ENCODE measurements around the gene KLHL20.
"Not testable (repeated sequence)": the region's sequence is repeated elsewhere in the genome, so short reads cannot be mapped to it uniquely, and the experiment has no call there.

The KLHL20 gene

GRCh38 chr1:173768206-173768605 lies 53.4 kb downstream of the KLHL20 start:
- Histone ChIP-seq H3K23ac (ENCODE audit: low read length in 2 of 2) (no peak overlapping the region), H3K4me1 (ENCODE audit: control insufficient read depth, insufficient read depth, low read depth, low read length) (no peaks in the 10 kb centered on the region), H2AFZ (ENCODE audit: low read depth, low read length) (no peak overlapping the region), H3K79me1 (replicated peaks; ENCODE audit: low read length, poor library complexity, severe bottlenecking) (no peaks in the 10 kb centered on the region), H3K4ac (ENCODE audit: low read depth in 1 of 2, low read length in 2 of 2) (no peak overlapping the region), H3K14ac (ENCODE audit: low read length in 2 of 2) (no peak overlapping the region), H4K8ac (ENCODE audit: low read length) (no peak overlapping the region), H4K91ac (ENCODE audit: low read length) (no peak overlapping the region), H3K4me2 (ENCODE audit: low read length, poor library complexity, severe bottlenecking) (no peak overlapping the region), H3K36me3 (ENCODE audit: control insufficient read depth in 1 of 2, insufficient read depth in 2 of 2, low read depth in 1 of 2, low read length in 2 of 2) (peaks cover 6 to 36% of the 10 kb centered on the region in 2 experiments), H3K27me3 (ENCODE audit: control insufficient read depth in 1 of 2, insufficient read depth in 1 of 2, low read length in 2 of 2) (no peaks in the 10 kb centered on the region), H3K27ac (ENCODE audit: low read length, poor library complexity, severe bottlenecking) (no peak overlapping the region), H3K9ac (ENCODE audit: low read length) (no peak overlapping the region), H2BK15ac (ENCODE audit: low read depth, poor library complexity, severe bottlenecking) (no peak overlapping the region), H3K9me3 (ENCODE audit: control insufficient read depth, low read length) (no peaks in the 10 kb centered on the region), H3K4me3 (ENCODE audit: insufficient read depth in 1 of 2, low read depth in 1 of 2, low read length in 2 of 2) (no peak overlapping the region), H2BK12ac (ENCODE audit: low read length in 2 of 2) (no peak overlapping the region), H2BK120ac (ENCODE audit: low read depth, low read length) (no peak overlapping the region), H2AK5ac (ENCODE audit: low read length, severe bottlenecking) (no peak overlapping the region), H2BK5ac (ENCODE audit: low read depth, low read length, poor library complexity, severe bottlenecking) (no peak overlapping the region), H3K18ac (ENCODE audit: low read depth in 1 of 2, low read length in 2 of 2) (no peak overlapping the region)
- no CpG with 5 or more reads among the region's 2 CpGs for WGBS
- no peak for DNase-seq

- Histone ChIP-seq H3K4ac (ENCODE audit: low read depth in 1 of 2, low read length in 2 of 2) (no peak overlapping the region), H3K9me3 (ENCODE audit: control insufficient read depth, low read length) (no peaks in the 10 kb centered on the region), H3K9ac (ENCODE audit: low read length) (no peak overlapping the region), H2AFZ (ENCODE audit: low read depth, low read length) (no peak overlapping the region), H3K27me3 (ENCODE audit: control insufficient read depth in 1 of 2, insufficient read depth in 1 of 2, low read length in 2 of 2) (no peaks in the 10 kb centered on the region), H2BK15ac (ENCODE audit: low read depth, poor library complexity, severe bottlenecking) (no peak overlapping the region), H3K18ac (ENCODE audit: low read depth in 1 of 2, low read length in 2 of 2) (no peak overlapping the region), H3K23ac (ENCODE audit: low read length in 2 of 2) (no peak overlapping the region), H2BK12ac (ENCODE audit: low read length in 2 of 2) (no peak overlapping the region), H2BK5ac (ENCODE audit: low read depth, low read length, poor library complexity, severe bottlenecking) (no peak overlapping the region), H3K36me3 (ENCODE audit: control insufficient read depth in 1 of 2, insufficient read depth in 2 of 2, low read depth in 1 of 2, low read length in 2 of 2) (peaks cover 6 to 36% of the 10 kb centered on the region in 2 experiments), H3K79me1 (replicated peaks; ENCODE audit: low read length, poor library complexity, severe bottlenecking) (no peaks in the 10 kb centered on the region), H3K4me2 (ENCODE audit: low read length, poor library complexity, severe bottlenecking) (no peak overlapping the region), H4K8ac (ENCODE audit: low read length) (no peak overlapping the region), H3K4me1 (ENCODE audit: control insufficient read depth, insufficient read depth, low read depth, low read length) (no peaks in the 10 kb centered on the region), H3K27ac (ENCODE audit: low read length, poor library complexity, severe bottlenecking) (no peak overlapping the region), H2BK120ac (ENCODE audit: low read depth, low read length) (no peak overlapping the region), H3K4me3 (ENCODE audit: insufficient read depth in 1 of 2, low read depth in 1 of 2, low read length in 2 of 2) (no peak overlapping the region), H2AK5ac (ENCODE audit: low read length, severe bottlenecking) (no peak overlapping the region), H4K91ac (ENCODE audit: low read length) (no peak overlapping the region), H3K14ac (ENCODE audit: low read length in 2 of 2) (no peak overlapping the region)
- no peak for DNase-seq
- 100% methylated on average over 1 of the region's 3 CpGs for WGBS
Observed at GRCh38 chr1:173768827-173769226, 54.0 kb downstream of the KLHL20 start.

- not testable (repeated sequence) for H3K4me3 ChIP-seq (ENCODE audit: insufficient read depth in 1 of 2, low read depth in 1 of 2, low read length in 2 of 2); H2BK5ac ChIP-seq (ENCODE audit: low read depth, low read length, poor library complexity, severe bottlenecking); H3K27ac ChIP-seq (ENCODE audit: low read length, poor library complexity, severe bottlenecking); H2AFZ ChIP-seq (ENCODE audit: low read depth, low read length); DNase-seq; H3K23ac ChIP-seq (ENCODE audit: low read length in 2 of 2); H2BK120ac ChIP-seq (ENCODE audit: low read depth, low read length); H3K9me3 ChIP-seq (ENCODE audit: control insufficient read depth, low read length); H3K4me2 ChIP-seq (ENCODE audit: low read length, poor library complexity, severe bottlenecking); H4K8ac ChIP-seq (ENCODE audit: low read length); H3K18ac ChIP-seq (ENCODE audit: low read depth in 1 of 2, low read length in 2 of 2); H3K14ac ChIP-seq (ENCODE audit: low read length in 2 of 2); H2AK5ac ChIP-seq (ENCODE audit: low read length, severe bottlenecking); H2BK15ac ChIP-seq (ENCODE audit: low read depth, poor library complexity, severe bottlenecking); H3K9ac ChIP-seq (ENCODE audit: low read length); H3K79me1 ChIP-seq (replicated peaks; ENCODE audit: low read length, poor library complexity, severe bottlenecking); H3K4me1 ChIP-seq (ENCODE audit: control insufficient read depth, insufficient read depth, low read depth, low read length); H2BK12ac ChIP-seq (ENCODE audit: low read length in 2 of 2); H3K4ac ChIP-seq (ENCODE audit: low read depth in 1 of 2, low read length in 2 of 2); H4K91ac ChIP-seq (ENCODE audit: low read length); H3K27me3 ChIP-seq (ENCODE audit: control insufficient read depth in 1 of 2, insufficient read depth in 1 of 2, low read length in 2 of 2)
- H3K36me3 ChIP-seq (ENCODE audit: control insufficient read depth in 1 of 2, insufficient read depth in 2 of 2, low read depth in 1 of 2, low read length in 2 of 2) = peaks cover 9 to 50% of the 10 kb centered on the region in 2 experiments
- 99% methylated on average over 6 of the region's 9 CpGs for WGBS
Observed at GRCh38 chr1:173770330-173770729, 55.5 kb downstream of the KLHL20 start.

GRCh38 chr1:173771560-173771959 lies 56.8 kb downstream of the KLHL20 start:
- Histone ChIP-seq H4K91ac (ENCODE audit: low read length) (no peak overlapping the region), H3K9me3 (ENCODE audit: control insufficient read depth, low read length) (peaks cover 2% of the 10 kb centered on the region), H3K18ac (ENCODE audit: low read depth in 1 of 2, low read length in 2 of 2) (no peak overlapping the region), H2AK5ac (ENCODE audit: low read length, severe bottlenecking) (no peak overlapping the region), H4K8ac (ENCODE audit: low read length) (no peak overlapping the region), H3K14ac (ENCODE audit: low read length in 2 of 2) (no peak overlapping the region), H2BK12ac (ENCODE audit: low read length in 2 of 2) (no peak overlapping the region), H2AFZ (ENCODE audit: low read depth, low read length) (no peak overlapping the region), H3K9ac (ENCODE audit: low read length) (no peak overlapping the region), H3K79me1 (replicated peaks; ENCODE audit: low read length, poor library complexity, severe bottlenecking) (peaks cover 3% of the 10 kb centered on the region), H3K4me2 (ENCODE audit: low read length, poor library complexity, severe bottlenecking) (no peak overlapping the region), H2BK5ac (ENCODE audit: low read depth, low read length, poor library complexity, severe bottlenecking) (no peak overlapping the region), H2BK15ac (ENCODE audit: low read depth, poor library complexity, severe bottlenecking) (no peak overlapping the region), H2BK120ac (ENCODE audit: low read depth, low read length) (no peak overlapping the region), H3K27ac (ENCODE audit: low read length, poor library complexity, severe bottlenecking) (no peak overlapping the region), H3K4ac (ENCODE audit: low read depth in 1 of 2, low read length in 2 of 2) (no peak overlapping the region), H3K36me3 (ENCODE audit: control insufficient read depth in 1 of 2, insufficient read depth in 2 of 2, low read depth in 1 of 2, low read length in 2 of 2) (peaks cover 7 to 55% of the 10 kb centered on the region in 2 experiments), H3K27me3 (ENCODE audit: control insufficient read depth in 1 of 2, insufficient read depth in 1 of 2, low read length in 2 of 2) (no peaks in the 10 kb centered on the region), H3K4me3 (ENCODE audit: insufficient read depth in 1 of 2, low read depth in 1 of 2, low read length in 2 of 2) (no peak overlapping the region), H3K23ac (ENCODE audit: low read length in 2 of 2) (no peak overlapping the region), H3K4me1 (ENCODE audit: control insufficient read depth, insufficient read depth, low read depth, low read length) (no peaks in the 10 kb centered on the region)
- WGBS = 82% methylated on average over 1 of the region's 1 CpG
- no peak for DNase-seq

Data from mesenchymal stem cell (in vitro differentiated cells and primary cell).